Tibial nerve (tissue), 4 donors: ENCODE results near the gene ASPG.

Experiments
- CTCF ChIP-seq, 5 experiments: fragments of 200-600 bp in 3 of 5; fragments of 450-650 bp in 2 of 5; sonication (generic) in 3 of 5; IDR thresholded peaks; one replicate each; pipeline ENCODE4 v1.5.1; 2016 to 2019; ENCODE audit warnings: antibody characterized with exemption in 5 of 5, mild to moderate bottlenecking in 3 of 5, moderate library complexity in 2 of 5
- EP300 ChIP-seq, 2 donors: sonication (generic); formaldehyde crosslinking; IDR thresholded peaks; one replicate each; pipeline ENCODE4 v1.6.1; 2017; ENCODE audit warnings: antibody characterized with exemption in 2 of 2, mild to moderate bottlenecking in 1 of 2
- POLR2A ChIP-seq, 2 donors: fragments of 450-650 bp; IDR thresholded peaks; one replicate each; pipeline ENCODE4 v1.6.1; 2017; ENCODE audit warnings: antibody characterized with exemption in 2 of 2, mild to moderate bottlenecking in 2 of 2, moderate library complexity in 2 of 2

- TF ChIP-seq CTCF (IDR thresholded peaks at IDR 0.05) (no peak), POLR2A (IDR thresholded peaks at IDR 0.05) (no peak), EP300 (IDR thresholded peaks at IDR 0.05) (no peak)
Measured at GRCh38 chr14:104115131-104115600, 29.7 kb downstream of the ASPG start.
